ENCODE measurements around the gene PMEPA1.

The PMEPA1 gene

GRCh38 chr20:57698867-57699275 lies 10.9 kb downstream of the PMEPA1 start:
- H3K27ac ChIP-seq (ENCODE audit: low read depth, low read length): peak overlapping the region; percentile 15
- no peaks in the 10 kb centered on the region for H3K27me3 ChIP-seq (ENCODE audit: control insufficient read depth, low read length)
- H3K4me1 ChIP-seq (ENCODE audit: control insufficient read depth, low read length): peaks cover 94% of the 10 kb centered on the region
- H3K4me2 ChIP-seq (ENCODE audit: low read length): peak overlapping the region; percentile 89
- no peaks in the 10 kb centered on the region for H3F3A ChIP-seq (ENCODE audit: control insufficient read depth, insufficient read depth)
- H3K9me3 ChIP-seq (ENCODE audit: control insufficient read depth, insufficient read depth, low read length): no peaks in the 10 kb centered on the region
- peak overlapping the region; percentile 66 for H3K4me3 ChIP-seq (ENCODE audit: low read length)
- no peaks in the 10 kb centered on the region for H3K9me2 ChIP-seq (replicated peaks; ENCODE audit: control insufficient read depth, low read length)
- TF ChIP-seq CTCF (IDR thresholded peaks at IDR 0.05; ENCODE audit: low read depth, low read length, poor library complexity, severe bottlenecking): no peak
- no peak for TF ChIP-seq EZH2phosphoT487 (IDR thresholded peaks at IDR 0.05; ENCODE audit: borderline replicate concordance, low read length)
- no peaks in the 10 kb centered on the region; the same call in 1 of the 2 replicates for H3K36me3 ChIP-seq (ENCODE audit: control insufficient read depth, low read length)
- H4K20me1 ChIP-seq (ENCODE audit: control insufficient read depth, insufficient read depth, low read depth, low read length): no peaks in the 10 kb centered on the region
- H3K79me2 ChIP-seq (ENCODE audit: control insufficient read depth, low read length): peaks cover 99% of the 10 kb centered on the region

- H3K79me2 ChIP-seq (ENCODE audit: control insufficient read depth, low read length): peaks cover 99% of the 10 kb centered on the region
- no peaks in the 10 kb centered on the region for H3F3A ChIP-seq (ENCODE audit: control insufficient read depth, insufficient read depth)
- H3K9me2 ChIP-seq (replicated peaks; ENCODE audit: control insufficient read depth, low read length): no peaks in the 10 kb centered on the region
- TF ChIP-seq CTCF (IDR thresholded peaks at IDR 0.05; ENCODE audit: low read depth, low read length, poor library complexity, severe bottlenecking) (no peak), EZH2phosphoT487 (IDR thresholded peaks at IDR 0.05; ENCODE audit: borderline replicate concordance, low read length) (no peak)
- H3K4me1 ChIP-seq (ENCODE audit: control insufficient read depth, low read length): peaks cover 94% of the 10 kb centered on the region
- H3K27me3 ChIP-seq (ENCODE audit: control insufficient read depth, low read length): no peaks in the 10 kb centered on the region
- H4K20me1 ChIP-seq (ENCODE audit: control insufficient read depth, insufficient read depth, low read depth, low read length): no peaks in the 10 kb centered on the region
- H3K27ac ChIP-seq (ENCODE audit: low read depth, low read length): peak overlapping the region; percentile 15; the same call in 1 of the 2 replicates
- H3K4me2 ChIP-seq (ENCODE audit: low read length): peak overlapping the region; percentile 89
- H3K36me3 ChIP-seq (ENCODE audit: control insufficient read depth, low read length): no peaks in the 10 kb centered on the region; the same call in 1 of the 2 replicates
- no peaks in the 10 kb centered on the region for H3K9me3 ChIP-seq (ENCODE audit: control insufficient read depth, insufficient read depth, low read length)
- H3K4me3 ChIP-seq (ENCODE audit: low read length): peak overlapping the region; percentile 66
Measured at GRCh38 chr20:57698116-57698866, 11.5 kb downstream of the PMEPA1 start.

GRCh38 chr20:57697543-57697942 lies 12.3 kb downstream of the PMEPA1 start:
- Histone ChIP-seq H3K9me3 (ENCODE audit: control insufficient read depth, insufficient read depth, low read length) (no peaks in the 10 kb centered on the region), H4K20me1 (ENCODE audit: control insufficient read depth, insufficient read depth, low read depth, low read length) (no peaks in the 10 kb centered on the region), H3K27me3 (ENCODE audit: control insufficient read depth, low read length) (no peaks in the 10 kb centered on the region), H3K9me2 (replicated peaks; ENCODE audit: control insufficient read depth, low read length) (no peaks in the 10 kb centered on the region), H3K4me2 (ENCODE audit: low read length) (no peak overlapping the region), H3F3A (ENCODE audit: control insufficient read depth, insufficient read depth) (no peaks in the 10 kb centered on the region), H3K79me2 (ENCODE audit: control insufficient read depth, low read length) (peaks cover 100% of the 10 kb centered on the region), H3K27ac (ENCODE audit: low read depth, low read length) (no peak overlapping the region), H3K4me1 (ENCODE audit: control insufficient read depth, low read length) (peaks cover 90% of the 10 kb centered on the region), H3K4me3 (ENCODE audit: low read length) (no peak overlapping the region), H3K36me3 (ENCODE audit: control insufficient read depth, low read length) (no peaks in the 10 kb centered on the region)
- no peak for TF ChIP-seq EZH2phosphoT487 (IDR thresholded peaks at IDR 0.05; ENCODE audit: borderline replicate concordance, low read length)
- TF ChIP-seq CTCF (IDR thresholded peaks at IDR 0.05; ENCODE audit: low read depth, low read length, poor library complexity, severe bottlenecking): no peak
